ENCODE results near the gene TRAM2.

TRAM2 gene

GRCh38 chr6:52568320-52568719, 8.5 kb downstream of the TRAM2 start:
- no peak for ATAC-seq
- TF ChIP-seq ZNF70 (CRISPR knock-in tag; IDR thresholded peaks at IDR 0.05) = no peak
- no peak for TF ChIP-seq ZNF565 (CRISPR knock-in tag; conservative IDR thresholded peaks at IDR 0.05; ENCODE audit: low read depth)
- no peak for TF ChIP-seq CSDC2 (CRISPR knock-in tag; IDR thresholded peaks at IDR 0.05)
- TF ChIP-seq TOX (CRISPR knock-in tag; IDR thresholded peaks at IDR 0.05; ENCODE audit: borderline replicate concordance) = no peak
- no peak for TF ChIP-seq ZFP3 (CRISPR knock-in tag; IDR thresholded peaks at IDR 0.05)
- no peak for TF ChIP-seq ARNTL (CRISPR knock-in tag; IDR thresholded peaks at IDR 0.05; ENCODE audit: borderline replicate concordance, low read depth)
- TF ChIP-seq SNAI2 (CRISPR knock-in tag; IDR thresholded peaks at IDR 0.05) = no peak
- TF ChIP-seq ZFP30 (CRISPR knock-in tag; IDR thresholded peaks at IDR 0.05) = no peak
- no peak for TF ChIP-seq TSHZ2 (CRISPR knock-in tag; IDR thresholded peaks at IDR 0.05)
- no peak for TF ChIP-seq ESRRG (CRISPR knock-in tag; IDR thresholded peaks at IDR 0.05)
- no peak for TF ChIP-seq RARB (CRISPR knock-in tag; IDR thresholded peaks at IDR 0.05)
- no peak for TF ChIP-seq CREB5 (CRISPR knock-in tag; IDR thresholded peaks at IDR 0.05; ENCODE audit: low read depth)
- no peak for TF ChIP-seq ISL1 (CRISPR knock-in tag; IDR thresholded peaks at IDR 0.05)

GRCh38 chr6:52566853-52567279, 10.0 kb downstream of the TRAM2 start:
- no peak for ATAC-seq
- TF ChIP-seq ISL1 (CRISPR knock-in tag; IDR thresholded peaks at IDR 0.05) (no peak), ZNF8 (CRISPR knock-in tag; IDR thresholded peaks at IDR 0.05) (no peak), ZFP3 (CRISPR knock-in tag; IDR thresholded peaks at IDR 0.05) (no peak), CSRNP3 (CRISPR knock-in tag; IDR thresholded peaks at IDR 0.05) (no peak), RARB (CRISPR knock-in tag; IDR thresholded peaks at IDR 0.05) (no peak), TCF4 (CRISPR knock-in tag; IDR thresholded peaks at IDR 0.05; ENCODE audit: borderline replicate concordance) (no peak), ZC3H10 (CRISPR knock-in tag; IDR thresholded peaks at IDR 0.05) (no peak), CSDC2 (CRISPR knock-in tag; IDR thresholded peaks at IDR 0.05) (no peak), TOX (CRISPR knock-in tag; IDR thresholded peaks at IDR 0.05; ENCODE audit: borderline replicate concordance) (no peak), ZNF565 (CRISPR knock-in tag; conservative IDR thresholded peaks at IDR 0.05; ENCODE audit: low read depth) (no peak), ZNF70 (CRISPR knock-in tag; IDR thresholded peaks at IDR 0.05) (no peak), POU6F1 (CRISPR knock-in tag; IDR thresholded peaks at IDR 0.05; ENCODE audit: borderline replicate concordance, low read depth) (no peak), ESRRG (CRISPR knock-in tag; IDR thresholded peaks at IDR 0.05) (no peak), PATZ1 (CRISPR knock-in tag; IDR thresholded peaks at IDR 0.05; ENCODE audit: borderline replicate concordance) (no peak)

GRCh38 chr6:52566201-52566600, 10.7 kb downstream of the TRAM2 start:
- no peak for ATAC-seq
- TF ChIP-seq CSDC2 (CRISPR knock-in tag; IDR thresholded peaks at IDR 0.05) (no peak), BACH2 (CRISPR knock-in tag; IDR thresholded peaks at IDR 0.05; ENCODE audit: borderline replicate concordance) (no peak), ZC3H10 (CRISPR knock-in tag; IDR thresholded peaks at IDR 0.05) (no peak), GLIS3 (CRISPR knock-in tag; IDR thresholded peaks at IDR 0.05) (no peak), ZNF70 (CRISPR knock-in tag; IDR thresholded peaks at IDR 0.05) (no peak), POU6F1 (CRISPR knock-in tag; IDR thresholded peaks at IDR 0.05; ENCODE audit: borderline replicate concordance, low read depth) (no peak), TOX (CRISPR knock-in tag; IDR thresholded peaks at IDR 0.05; ENCODE audit: borderline replicate concordance) (no peak), PPARA (CRISPR knock-in tag; IDR thresholded peaks at IDR 0.05; ENCODE audit: borderline replicate concordance) (no peak), TCF4 (CRISPR knock-in tag; IDR thresholded peaks at IDR 0.05; ENCODE audit: borderline replicate concordance) (no peak), ZNF8 (CRISPR knock-in tag; IDR thresholded peaks at IDR 0.05) (no peak), ARNTL (CRISPR knock-in tag; IDR thresholded peaks at IDR 0.05; ENCODE audit: borderline replicate concordance, low read depth) (no peak), SNAI2 (CRISPR knock-in tag; IDR thresholded peaks at IDR 0.05) (no peak)

Measured in SK-N-SH treated with all-trans-retinoic acid at 6 μM for 48 hours (cell line).